GM19240 (cell line): Measurements from ENCODE around the gene SLC38A10.

Source experiments
- DNase-seq: peaks from one replicate; pipeline ENCODE4 v3.0.0; 2011; ENCODE audit warnings: low spot score; ENCODE audit not compliant: insufficient read length

SLC38A10 gene

DNA sequence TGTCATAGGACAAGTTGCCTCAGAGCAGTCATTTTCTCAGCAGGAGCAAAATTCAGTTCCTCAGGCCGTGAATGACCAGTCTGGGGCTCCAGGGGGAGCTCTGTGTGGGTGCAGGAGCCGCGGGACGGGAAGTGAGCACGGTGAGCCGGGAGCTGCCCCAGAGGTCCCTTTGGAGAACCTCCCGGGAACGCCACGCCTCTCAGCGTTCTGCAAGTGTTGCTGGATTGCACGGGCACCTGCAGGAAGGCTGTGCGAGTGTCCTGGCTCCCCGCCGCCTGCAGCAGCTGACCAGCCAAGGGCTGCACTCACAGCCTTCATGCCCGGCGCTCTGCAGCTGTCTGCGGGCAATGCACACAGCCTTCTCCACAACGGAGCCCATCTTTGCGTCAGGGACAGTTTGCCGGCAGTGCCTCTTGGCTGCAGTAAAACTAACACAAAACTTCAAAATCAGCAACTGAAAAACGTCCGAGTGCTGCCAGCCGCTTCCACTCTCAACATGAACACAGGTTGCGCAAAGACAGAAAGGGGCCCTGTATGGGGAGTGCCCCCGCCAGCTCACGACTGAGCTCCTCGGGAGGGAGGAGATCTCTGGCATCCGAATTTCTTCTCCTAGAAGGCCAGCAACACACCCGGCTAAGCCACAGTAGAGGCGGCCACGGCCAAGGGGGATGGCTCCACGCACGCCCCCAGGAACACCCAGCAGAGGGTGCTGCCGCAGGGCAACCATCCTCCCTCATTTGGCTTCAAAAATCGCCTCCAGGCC, 40.0 kb downstream of the SLC38A10 start:
- DNase-seq = no peak

- DNase-seq = peak; percentile 43
These were observed 41.6 kb downstream of the SLC38A10 start for GRCh38 chr17:81253358-81254131.

DNA sequence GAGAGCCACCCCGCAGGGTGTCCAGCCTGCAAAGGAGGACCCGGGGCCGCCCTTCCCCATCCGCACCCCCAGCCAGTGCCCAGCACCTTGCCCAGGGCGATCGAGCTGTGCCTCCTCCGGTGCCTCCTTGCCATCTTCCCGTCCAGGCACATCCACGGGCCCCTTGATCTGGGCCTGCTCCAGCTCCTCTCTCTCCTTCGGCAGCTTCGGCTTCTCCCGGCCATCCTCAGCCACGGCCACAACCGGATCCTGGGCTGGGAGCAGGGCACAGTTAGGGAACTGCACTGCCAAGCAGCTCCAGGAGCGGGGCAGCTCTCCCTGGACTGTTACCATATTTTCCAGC, 42.1 kb downstream of the SLC38A10 start:
- no peak for DNase-seq

DNA sequence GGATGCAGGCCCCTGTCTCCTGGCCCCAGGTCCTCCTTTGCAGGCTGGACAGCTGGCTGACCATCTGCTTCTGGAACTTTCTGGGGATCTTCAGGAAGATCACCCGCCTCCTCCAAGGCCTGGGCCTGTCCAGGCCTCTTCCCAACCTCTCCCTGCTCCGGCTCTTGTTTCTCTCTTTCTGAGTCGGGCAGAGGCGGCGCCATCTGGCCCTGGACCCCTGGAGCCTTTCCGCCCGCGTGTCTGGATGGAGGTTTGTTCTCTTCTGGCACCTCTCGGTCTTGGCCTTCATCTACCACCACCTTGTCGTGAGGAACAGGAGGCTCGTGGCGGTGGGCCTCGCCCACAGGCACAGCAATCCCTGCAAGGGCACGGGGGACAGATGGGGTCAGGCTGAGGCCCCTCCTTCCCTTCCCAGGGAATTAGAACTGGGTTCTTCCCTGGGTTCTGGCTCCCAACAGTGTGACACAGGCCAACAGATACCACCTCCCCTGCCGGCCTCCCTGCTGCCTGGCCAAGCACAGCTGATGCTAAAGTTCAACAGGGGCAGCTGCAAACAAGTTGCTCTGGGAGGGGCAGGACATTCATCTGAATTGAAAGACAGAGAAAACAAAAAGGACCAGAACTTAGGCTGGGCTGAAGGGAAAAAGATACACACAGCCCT, 42.7 kb downstream of the SLC38A10 start:
- DNase-seq = no peak

DNA sequence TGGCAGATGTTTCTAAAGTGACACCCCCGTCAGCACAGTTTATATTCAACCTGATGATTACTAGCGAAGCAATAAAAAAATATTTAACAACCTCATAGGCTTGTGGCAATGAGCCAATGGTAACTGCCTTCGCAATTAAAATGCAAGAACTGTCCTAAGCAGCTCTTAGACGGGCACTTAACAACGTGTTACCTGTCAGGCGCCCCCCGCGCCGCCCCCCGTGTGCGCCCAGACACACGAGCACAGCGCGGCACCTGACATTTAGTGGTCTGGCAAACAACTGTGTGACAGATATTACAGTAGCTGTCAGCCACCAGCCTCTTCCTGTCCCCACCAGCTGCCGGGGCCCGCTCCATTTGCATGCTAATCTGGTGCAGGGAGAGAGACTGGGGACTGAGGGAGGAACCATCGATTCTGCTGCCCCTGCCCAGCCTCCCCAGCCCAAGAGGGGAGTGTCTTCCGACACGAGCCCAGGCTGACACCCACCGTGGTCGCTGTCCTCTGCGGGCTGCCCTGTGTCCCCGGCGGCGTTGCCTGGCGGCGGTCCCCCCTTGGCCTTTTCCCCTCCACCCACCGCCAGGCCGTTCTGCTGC, 43.3 kb downstream of the SLC38A10 start:
- DNase-seq = no peak

DNA sequence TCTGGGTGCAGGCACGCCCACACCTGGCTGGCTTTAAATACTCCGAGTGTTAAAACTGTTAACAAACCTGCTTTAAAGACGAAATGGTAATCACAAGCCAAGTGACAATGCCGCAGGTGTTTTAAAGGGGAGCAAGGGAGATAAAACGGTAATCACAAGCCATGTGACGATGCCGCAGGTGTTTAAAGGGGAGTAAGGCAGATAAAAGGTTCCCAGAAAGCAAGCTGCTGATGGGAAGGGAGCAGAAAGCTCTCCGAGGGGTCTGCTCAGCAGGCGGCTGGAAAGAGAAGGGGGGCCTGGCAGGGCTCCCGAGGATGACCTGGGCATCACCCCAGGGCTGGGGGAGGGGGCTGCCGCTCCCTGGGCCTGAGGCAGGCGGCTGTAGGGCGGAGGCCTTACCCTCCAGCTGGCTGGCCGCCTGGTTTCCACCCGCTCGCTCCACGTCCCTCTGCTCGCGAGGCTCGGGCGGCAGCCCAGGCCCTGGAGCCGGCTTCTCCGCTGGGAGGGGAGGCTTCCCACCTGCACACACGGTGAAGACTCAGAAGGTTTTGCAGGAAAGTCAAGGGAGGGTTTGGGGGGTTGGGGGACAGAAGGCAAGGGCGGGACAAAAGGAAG, 43.9 kb downstream of the SLC38A10 start:
- no peak for DNase-seq

- no peak for DNase-seq
These were observed 44.6 kb downstream of the SLC38A10 start for GRCh38 chr17:81250286-81251093.

DNA sequence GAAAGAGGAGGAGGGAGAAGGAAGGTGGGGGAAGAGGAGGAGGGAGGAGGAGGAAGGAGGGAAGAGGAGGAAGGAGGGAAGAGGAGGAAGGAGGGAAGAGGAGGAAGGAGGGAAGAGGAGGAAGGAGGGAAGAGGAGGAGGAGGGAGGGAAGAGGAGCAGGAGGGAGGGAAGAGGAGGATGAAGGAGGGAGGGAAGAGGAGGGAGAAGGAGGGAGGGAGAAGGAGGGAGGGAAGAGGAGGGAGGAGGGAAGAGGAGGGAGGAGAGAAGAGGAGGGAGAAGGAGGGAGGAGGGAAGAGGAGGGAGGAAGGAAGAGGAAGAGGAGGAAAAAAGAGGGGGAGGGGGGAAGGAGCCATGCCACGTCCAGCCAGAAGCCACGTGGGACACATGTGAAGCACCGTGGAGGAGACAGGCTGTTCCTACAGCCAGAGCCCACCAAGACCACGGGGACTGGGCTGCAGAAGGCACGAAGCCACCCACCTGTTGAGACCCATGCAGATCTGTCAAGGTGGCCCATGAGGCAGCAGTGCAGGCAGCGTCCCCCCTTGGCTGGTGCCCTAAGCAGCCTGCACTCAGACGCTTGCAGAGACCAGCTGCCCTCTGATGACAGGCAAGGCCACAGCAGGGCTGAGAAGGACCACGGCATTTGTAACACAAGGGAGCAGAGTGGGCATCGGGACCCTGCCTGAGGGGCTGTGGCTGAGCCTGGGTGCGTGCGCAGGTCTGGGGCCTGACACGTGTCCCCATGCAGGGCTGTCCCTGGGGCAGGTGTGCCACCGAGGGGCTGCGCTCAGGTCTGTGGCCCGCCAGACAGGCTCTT, 45.7 kb downstream of the SLC38A10 start:
- DNase-seq = no peak

DNA sequence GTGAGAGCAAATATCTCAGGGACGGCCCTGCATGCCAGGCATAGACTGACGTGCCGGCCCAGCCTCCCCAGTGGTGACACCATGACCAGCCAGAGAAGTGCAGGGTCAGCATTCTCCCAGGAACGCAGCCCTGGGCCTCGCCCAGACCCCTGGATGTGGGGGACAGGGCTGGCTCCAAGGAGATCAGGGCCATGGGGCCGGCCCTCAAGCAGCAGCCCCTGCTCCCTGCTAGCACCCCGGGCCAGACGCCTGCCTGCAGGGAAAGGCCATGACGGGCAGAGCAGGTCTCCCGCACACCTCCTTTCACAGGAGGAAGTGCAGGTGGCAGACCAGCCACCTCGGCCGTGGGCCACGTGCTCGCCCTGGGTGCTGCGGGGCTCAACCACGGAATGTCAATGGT, 46.5 kb downstream of the SLC38A10 start:
- no peak for DNase-seq

GRCh38 chr17:81247339-81247990, 47.6 kb downstream of the SLC38A10 start:
- no peak for DNase-seq

DNA sequence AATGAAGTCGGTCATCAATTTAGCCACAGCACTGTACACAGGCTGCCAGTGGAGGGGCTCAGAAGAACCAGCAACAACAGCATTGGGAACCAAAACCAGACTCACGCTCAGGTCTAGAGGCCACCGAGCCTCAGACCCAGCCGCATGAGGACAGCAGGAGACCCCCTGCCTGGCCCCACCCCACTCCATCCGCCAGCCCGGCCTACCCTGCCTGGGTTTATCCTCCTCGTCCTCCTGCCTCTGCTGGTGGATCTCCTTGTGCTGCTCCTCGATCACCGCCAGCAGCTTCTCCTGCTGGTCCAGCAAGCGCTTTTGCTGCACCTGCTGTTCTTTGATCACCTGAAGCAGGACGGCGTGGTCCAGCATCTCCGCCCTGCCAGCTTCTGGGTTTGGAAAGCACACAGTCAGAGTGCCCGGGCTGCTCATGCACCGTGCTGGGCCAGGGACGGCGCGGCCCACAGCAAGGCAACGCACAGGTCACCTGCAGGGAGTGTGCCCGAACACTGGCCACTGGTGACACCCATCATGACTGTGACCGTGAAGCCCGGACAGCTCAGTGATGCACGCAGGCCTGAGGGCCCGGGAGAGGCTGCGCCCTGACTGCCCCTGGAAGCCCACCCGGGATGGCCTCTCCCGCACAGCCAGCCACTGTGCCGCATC, 48.3 kb downstream of the SLC38A10 start:
- no peak for DNase-seq

DNA sequence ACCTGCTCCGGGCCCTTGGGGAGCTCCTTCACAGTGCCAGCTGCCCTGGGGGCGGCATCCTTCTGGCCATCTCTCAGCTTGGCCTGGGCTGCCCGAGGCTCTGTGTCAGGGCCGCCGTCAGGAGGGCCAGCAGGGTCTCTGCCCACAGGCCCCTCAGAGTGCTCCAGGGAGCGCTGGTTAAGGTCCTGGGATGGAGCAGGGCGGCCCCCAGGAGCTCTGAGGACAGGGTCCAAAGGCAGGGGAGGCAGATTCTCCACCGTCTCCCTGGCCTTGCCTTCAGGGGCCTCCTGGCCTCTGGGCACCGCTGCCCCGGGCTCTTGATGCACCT, 48.8 kb downstream of the SLC38A10 start:
- no peak for DNase-seq

DNA sequence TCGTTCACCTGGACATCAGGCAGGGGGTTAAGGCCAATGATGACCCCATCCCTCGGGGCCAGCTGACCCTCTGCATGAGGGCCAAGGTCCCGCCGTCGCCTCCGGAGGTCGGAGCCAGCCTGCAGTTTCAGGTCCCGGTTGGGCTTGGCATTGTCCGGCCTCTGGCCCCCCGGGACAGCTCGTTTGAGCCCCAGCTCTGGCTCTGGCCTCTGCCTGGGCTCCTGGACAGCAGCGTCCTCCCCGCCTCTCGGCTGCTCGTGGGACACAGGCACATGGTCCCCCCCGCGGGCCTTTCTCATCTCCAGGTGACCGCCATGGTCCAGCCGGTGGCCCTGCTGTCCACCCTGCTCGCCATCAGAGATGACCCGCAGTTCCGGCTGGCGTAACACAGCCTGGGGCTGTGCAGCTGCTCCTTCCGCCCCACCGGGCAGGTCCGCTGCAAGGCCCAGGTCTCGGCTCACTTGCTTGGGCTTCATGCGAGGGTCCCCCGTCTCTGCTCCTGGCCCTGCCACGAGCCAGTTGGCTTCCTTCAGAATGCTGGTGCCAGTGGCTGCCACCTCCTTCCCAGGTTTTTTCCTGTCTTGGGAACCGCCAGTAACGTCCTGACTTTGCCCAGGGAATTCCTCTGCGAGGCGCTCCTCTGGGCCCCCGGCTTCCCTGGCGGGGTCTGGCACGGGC, 49.3 kb downstream of the SLC38A10 start:
- DNase-seq = no peak

DNA sequence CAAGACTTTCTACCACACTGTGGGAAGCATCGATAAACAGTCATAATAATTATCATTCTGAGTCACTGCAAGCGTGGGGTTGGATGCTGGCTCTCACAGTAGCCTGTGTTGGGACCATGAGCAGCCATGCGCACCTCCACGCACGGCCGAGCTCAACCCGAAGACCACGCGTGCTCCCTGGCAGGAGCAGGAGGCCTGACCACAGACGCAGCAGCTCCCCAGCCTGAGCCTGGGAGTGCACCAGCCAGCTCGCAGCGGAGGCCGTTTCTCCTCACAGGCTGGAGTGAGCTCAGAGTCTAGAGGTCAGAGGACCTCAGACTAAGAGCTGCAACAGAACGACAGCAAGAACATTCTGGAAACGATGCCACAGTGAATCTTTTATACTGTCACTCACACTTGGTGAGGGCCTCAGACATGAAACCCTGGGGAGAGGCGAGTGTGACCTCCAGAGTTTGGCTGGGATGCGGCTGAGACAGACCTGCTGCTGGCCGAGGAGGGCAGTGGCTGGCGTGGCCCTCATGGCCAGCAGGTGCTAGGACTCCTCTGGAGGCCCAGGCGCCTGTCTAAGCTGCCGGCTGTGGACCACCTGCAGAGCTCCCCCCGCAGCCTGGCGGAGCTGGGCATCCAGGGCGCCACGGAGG, 50.0 kb downstream of the SLC38A10 start:
- DNase-seq = peak; percentile 34

GRCh38 chr17:81244358-81245023, 50.6 kb downstream of the SLC38A10 start:
- no peak for DNase-seq

DNA sequence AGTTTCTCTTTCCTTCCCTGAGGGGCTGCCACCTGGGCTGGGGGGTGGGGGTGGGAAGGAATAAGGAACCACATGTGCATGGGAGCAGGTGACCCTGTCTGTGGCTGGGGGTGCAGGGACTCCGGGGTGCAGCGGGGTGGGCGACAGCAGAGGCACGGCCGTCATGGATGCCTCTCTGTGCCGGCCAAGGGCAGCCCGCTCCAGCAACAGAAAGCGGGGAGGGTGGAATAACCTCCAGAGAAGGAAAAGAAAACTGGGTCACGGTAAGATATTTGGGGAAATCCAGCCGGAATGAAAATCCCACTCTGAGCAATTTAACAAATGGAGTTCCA, 51.8 kb downstream of the SLC38A10 start:
- DNase-seq = no peak
